NCI-H1417 (cell line): Measurements from ENCODE around the gene GMCL1.
"Not testable (repeated sequence)": the region's sequence is repeated elsewhere in the genome, so short reads cannot be mapped to it uniquely, and the experiment has no call there.

Source experiments
- DNase-seq, 3 experiments: peaks; one replicate each; lab custom pipeline; 2025; lab: John Stamatoyannopoulos, UW

GMCL1 gene

GRCh38 chr2:69829256-69830044 is at the start of gene GMCL1:
Gene GMCL1, plus strand, starts transcription at chr2:69829660. Its CDS starts 233 bp downstream, at chr2:69829893.
- DNase-seq, result peak; percentile 98 to 99 (median 99)

GRCh38 chr2:69780921-69781320 is 48.5 kb upstream of the GMCL1 start:
- no peak for DNase-seq

GRCh38 chr2:69781321-69782248 is 47.9 kb upstream of the GMCL1 start:
- DNase-seq, result peak; percentile 30 to 67 (median 42)

- no peak for DNase-seq
These were observed 45.2 kb upstream of the GMCL1 start for GRCh38 chr2:69784228-69784627.

- no peak for DNase-seq
These were observed 44.1 kb upstream of the GMCL1 start for GRCh38 chr2:69785358-69785757.

GRCh38 chr2:69786052-69786560 is 43.4 kb upstream of the GMCL1 start:
- DNase-seq, result no peak

- no peak for DNase-seq
These were observed 40.2 kb upstream of the GMCL1 start for GRCh38 chr2:69789175-69789721.

GRCh38 chr2:69789772-69790600 is 39.5 kb upstream of the GMCL1 start:
- DNase-seq, result peak in 1 of 3 experiments; percentile 47

- DNase-seq, result no peak
These were observed 38.9 kb upstream of the GMCL1 start for GRCh38 chr2:69790601-69790959.

GRCh38 chr2:69791045-69791444 is 38.4 kb upstream of the GMCL1 start:
- DNase-seq, result no peak

- DNase-seq, result no peak
These were observed 33.3 kb upstream of the GMCL1 start for GRCh38 chr2:69796174-69796573.

- no peak for DNase-seq
These were observed 32.2 kb upstream of the GMCL1 start for GRCh38 chr2:69797235-69797634.

GRCh38 chr2:69797836-69798289 is 31.6 kb upstream of the GMCL1 start:
- DNase-seq, result no peak

- DNase-seq, result no peak
These were observed 31.1 kb upstream of the GMCL1 start for GRCh38 chr2:69798290-69798908.

- DNase-seq, result no peak
These were observed 30.4 kb upstream of the GMCL1 start for GRCh38 chr2:69798909-69799526.

- peak in 1 of 3 experiments; percentile 32 for DNase-seq
These were observed 27.6 kb upstream of the GMCL1 start for GRCh38 chr2:69801745-69802290.

- not testable (repeated sequence) for DNase-seq
These were observed 26.6 kb upstream of the GMCL1 start for GRCh38 chr2:69802781-69803367.

GRCh38 chr2:69804416-69804815 is 25.0 kb upstream of the GMCL1 start:
- no peak for DNase-seq

- DNase-seq, result no peak
These were observed 23.6 kb upstream of the GMCL1 start for GRCh38 chr2:69805887-69806286.
